H1 (cell line): ENCODE results near the gene NLRP1. TPM values are rescaled to one million over a fixed set of nuclear protein-coding genes. Genes with fewer than 3 reads are reported as not detected.

Experiments
- CTCF ChIA-PET: fragments of 300-600 bp; sonication (Branson Sonifier 250); formaldehyde crosslinking; loops from one replicate; lab custom pipeline; 2021; ENCODE audit not compliant: partially characterized antibody; lab: Charles Lee
- POLR2A ChIA-PET: fragments of 300-600 bp; sonication (Branson Sonifier 250); formaldehyde crosslinking; loops from one replicate; lab custom pipeline; 2021; ENCODE audit warnings: inconsistent platforms; ENCODE audit not compliant: partially characterized antibody; lab: Charles Lee
- DNase-seq, 2 experiments: peaks; one replicate each; pipeline versions ENCODE4 v3.0.0 to v3.0.0-alpha.2; 2010 to 2022; ENCODE audit warnings: low spot score in 2 of 2, low read depth in 1 of 2, mixed read lengths in 1 of 2
- FAIRE-seq: peaks from 2 replicates; lab custom pipeline; 2011; peaks lifted over from hg19 to GRCh38; lab: Jason Lieb, UNC
- H2AFZ ChIP-seq: 2 replicates; pipeline ENCODE4 v1.8.1; 2012; ENCODE audit warnings: low read length, inconsistent platforms
- H2AK5ac ChIP-seq: 2 replicates; pipeline ENCODE4 v1.6.1; 2013; ENCODE audit warnings: low read depth, low read length
- H2BK120ac ChIP-seq: replicated peaks from 2 replicates; pipeline ENCODE3; 2013; ENCODE audit warnings: low read depth, low read length, inconsistent platforms
- H2BK12ac ChIP-seq: 2 replicates; pipeline ENCODE4 v1.6.1; 2013; ENCODE audit warnings: low read depth, low read length
- H2BK15ac ChIP-seq: 2 replicates; pipeline ENCODE4 v1.6.1; 2013; ENCODE audit warnings: low read length
- H2BK20ac ChIP-seq: 2 replicates; pipeline ENCODE4 v1.6.1; 2013; ENCODE audit warnings: low read length
- H2BK5ac ChIP-seq: 2 replicates; pipeline ENCODE4 v1.6.1; 2013; ENCODE audit warnings: low read depth, low read length
- H3K14ac ChIP-seq: 2 replicates; pipeline ENCODE4 v1.6.1; 2013; ENCODE audit warnings: inconsistent platforms; ENCODE audit not compliant: insufficient read length
- H3K18ac ChIP-seq: 2 replicates; pipeline ENCODE4 v1.6.1; 2013; ENCODE audit warnings: low read length; ENCODE audit errors: extremely low read depth
- H3K23ac ChIP-seq: 2 replicates; pipeline ENCODE4 v1.6.1; 2013; ENCODE audit warnings: inconsistent platforms; ENCODE audit not compliant: insufficient read length
- H3K23me2 ChIP-seq: 2 replicates; pipeline ENCODE4 v1.6.1; 2013; ENCODE audit warnings: low read depth, low read length
- H3K27ac ChIP-seq: 2 replicates; pipeline ENCODE4 v1.6.1; 2011; ENCODE audit warnings: low read depth, low read length, inconsistent platforms
- H3K27me3 ChIP-seq, 4 experiments: replicated peaks in 1 of 4; 1 replicate in 1 of 4; 2 replicates in 3 of 4; pipeline versions ENCODE4 v1.6.1 to v1.8.1; 2011 to 2013; ENCODE audit warnings: low read length in 3 of 4, mild to moderate bottlenecking in 3 of 4, inconsistent platforms in 2 of 4, mixed read lengths in 2 of 4, moderate library complexity in 1 of 4; ENCODE audit not compliant: control insufficient read depth in 3 of 4, insufficient read depth in 3 of 4; ENCODE audit errors: extremely low read depth in 1 of 4
- H3K36me3 ChIP-seq, 4 experiments: 2 replicates each; pipeline versions ENCODE4 v1.6.1 to v1.8.1; 2011 to 2013; ENCODE audit warnings: mild to moderate bottlenecking in 4 of 4, low read length in 3 of 4, moderate library complexity in 2 of 4, control low read depth in 1 of 4, inconsistent platforms in 1 of 4; ENCODE audit not compliant: insufficient read depth in 4 of 4, control insufficient read depth in 2 of 4
- H3K4ac ChIP-seq: replicated peaks from 2 replicates; pipeline ENCODE3; 2013; ENCODE audit warnings: low read length, low read depth, mixed read lengths, inconsistent platforms; ENCODE audit not compliant: insufficient read length
- H3K4me1 ChIP-seq, 4 experiments: replicated peaks in 1 of 4; 1 replicate in 1 of 4; 2 replicates in 3 of 4; pipeline versions ENCODE4 v1.6.1 to v1.8.1; 2011 to 2013; ENCODE audit warnings: low read length in 3 of 4, inconsistent platforms in 2 of 4, mixed read lengths in 1 of 4; ENCODE audit not compliant: insufficient read depth in 4 of 4, control insufficient read depth in 3 of 4
- H3K4me2 ChIP-seq, 2 experiments: 2 replicates each; pipeline versions ENCODE4 v1.6.1 to v1.8.1; 2011 to 2013; ENCODE audit warnings: low read depth in 2 of 2, low read length in 2 of 2, control low read depth in 1 of 2, inconsistent platforms in 1 of 2, mild to moderate bottlenecking in 1 of 2; ENCODE audit not compliant: insufficient read depth in 1 of 2
- H3K4me3 ChIP-seq, 4 experiments: fragments of 200-600, 300-600 bp in 1 of 4; sonication (generic), shearing (Covaris generic), sonication (Bioruptor Twin) in 1 of 4; 2 replicates each; pipeline versions ENCODE4 v1.5.1 to v1.8.1; 2011 to 2016; ENCODE audit warnings: low read length in 4 of 4, low read depth in 3 of 4, control low read depth in 2 of 4, inconsistent platforms in 2 of 4, mild to moderate bottlenecking in 2 of 4, mixed read lengths in 1 of 4, moderate library complexity in 1 of 4; ENCODE audit not compliant: insufficient read depth in 2 of 4; ENCODE audit errors: extremely low read depth in 1 of 4
- H3K56ac ChIP-seq: replicated peaks from 2 replicates; pipeline ENCODE3; 2013; ENCODE audit warnings: low read depth, mild to moderate bottlenecking, mixed read lengths, low read length, inconsistent platforms; ENCODE audit not compliant: insufficient read length
- H3K79me1 ChIP-seq: 2 replicates; pipeline ENCODE4 v1.6.1; 2013; ENCODE audit warnings: low read depth, low read length, control low read depth
- H3K79me2 ChIP-seq, 2 experiments: 2 replicates each; pipeline versions ENCODE4 v1.6.1 to v1.8.1; 2012 to 2013; ENCODE audit warnings: low read length in 2 of 2, mild to moderate bottlenecking in 2 of 2, inconsistent platforms in 1 of 2; ENCODE audit not compliant: insufficient read depth in 2 of 2, control insufficient read depth in 1 of 2
- H3K9ac ChIP-seq, 4 experiments: replicated peaks in 1 of 4; 1 replicate in 1 of 4; 2 replicates in 3 of 4; pipeline versions ENCODE4 v1.6.1 to v1.8.1; 2011 to 2013; ENCODE audit warnings: low read depth in 3 of 4, low read length in 3 of 4, control low read depth in 2 of 4, mild to moderate bottlenecking in 2 of 4, moderate library complexity in 2 of 4, inconsistent platforms in 1 of 4; ENCODE audit errors: extremely low read depth in 1 of 4
- H3K9me3 ChIP-seq, 2 experiments: 2 replicates each; pipeline versions ENCODE4 v1.6.1 to v1.8.1; 2012 to 2013; ENCODE audit warnings: mild to moderate bottlenecking in 2 of 2, moderate library complexity in 2 of 2, control low read depth in 1 of 2, inconsistent platforms in 1 of 2, low read depth in 1 of 2, low read length in 1 of 2, mixed read lengths in 1 of 2; ENCODE audit not compliant: insufficient read depth in 2 of 2
- H4K20me1 ChIP-seq, 2 experiments: replicated peaks in 1 of 2; 2 replicates each; pipeline versions ENCODE3 to v1.8.1; 2011 to 2013; ENCODE audit warnings: inconsistent platforms in 2 of 2, low read length in 2 of 2, mild to moderate bottlenecking in 1 of 2; ENCODE audit not compliant: insufficient read depth in 2 of 2, control insufficient read depth in 1 of 2
- H4K5ac ChIP-seq: 2 replicates; pipeline ENCODE4 v1.6.1; 2013; ENCODE audit warnings: low read length, low read depth, mixed read lengths, inconsistent platforms; ENCODE audit not compliant: insufficient read length
- H4K8ac ChIP-seq: 2 replicates; pipeline ENCODE4 v1.8.0; 2013; ENCODE audit warnings: mild to moderate bottlenecking, moderate library complexity, low read length, inconsistent platforms; ENCODE audit not compliant: insufficient read depth; ENCODE audit errors: extremely low read depth
- H4K91ac ChIP-seq: replicated peaks from 2 replicates; pipeline ENCODE3; 2013; ENCODE audit warnings: low read length, mixed read lengths, inconsistent platforms; ENCODE audit not compliant: insufficient read length
- CHD1 ChIP-seq: IDR thresholded peaks from 2 replicates; pipeline ENCODE4 v1.6.1; 2012; ENCODE audit warnings: low read depth, low read length, improper control_type of control experiment
- CREB1 ChIP-seq: IDR thresholded peaks from 2 replicates; pipeline ENCODE4 v1.6.1; 2012; ENCODE audit warnings: inconsistent platforms
- CTBP2 ChIP-seq: IDR thresholded peaks from 2 replicates; pipeline ENCODE4 v1.7.0; 2011; ENCODE audit warnings: borderline replicate concordance, mild to moderate bottlenecking, moderate library complexity, mixed read lengths, low read length; ENCODE audit not compliant: insufficient read depth, insufficient read length
- KDM5A ChIP-seq: fragments of 200-600 bp; IDR thresholded peaks from 2 replicates; pipeline ENCODE4 v1.7.1; 2012; ENCODE audit warnings: mild to moderate bottlenecking, low read length, inconsistent platforms, mixed read lengths
- RFX5 ChIP-seq: IDR thresholded peaks from 2 replicates; pipeline ENCODE4 v1.6.1; 2011; ENCODE audit warnings: low read depth, low read length, improper control_type of control experiment, borderline replicate concordance
- RXRA ChIP-seq: IDR thresholded peaks from 2 replicates; pipeline ENCODE4 v1.6.1; 2011; ENCODE audit warnings: low read depth, mild to moderate bottlenecking, low read length, moderate library complexity; ENCODE audit not compliant: insufficient read depth
- SIRT6 ChIP-seq: IDR thresholded peaks from one replicate; pipeline ENCODE4 v1.7.1; 2012; ENCODE audit warnings: low read length, inconsistent platforms
- SP2 ChIP-seq: IDR thresholded peaks from 2 replicates; pipeline ENCODE4 v1.6.1; 2012; ENCODE audit warnings: mild to moderate bottlenecking, low read length, inconsistent platforms
- SP4 ChIP-seq: IDR thresholded peaks from 2 replicates; pipeline ENCODE4 v1.6.1; 2012; ENCODE audit warnings: low read length, inconsistent platforms
- SRF ChIP-seq: IDR thresholded peaks from 2 replicates; pipeline ENCODE4 v1.6.1; 2011; ENCODE audit warnings: mild to moderate bottlenecking, low read depth, low read length, moderate library complexity
- TAF1 ChIP-seq: IDR thresholded peaks from 2 replicates; pipeline ENCODE4 v1.6.1; 2011; ENCODE audit warnings: mild to moderate bottlenecking, low read depth, low read length
- TBP ChIP-seq: IDR thresholded peaks from 2 replicates; pipeline ENCODE4 v1.6.1; 2011; ENCODE audit warnings: low read depth, low read length, improper control_type of control experiment
- YY1 ChIP-seq: IDR thresholded peaks from 2 replicates; pipeline ENCODE4 v1.6.1; 2011; ENCODE audit warnings: low read depth, mild to moderate bottlenecking, low read length
- WGBS, 2 experiments: shearing (Covaris generic) in 1 of 2; methylation state at CpG; one replicate each; pipeline versions ENCODE4 v1.1.6 to v1.1.7; 2013 to 2015; ENCODE audit warnings: low lambda C conversion rate in 2 of 2, mixed read lengths in 2 of 2, inconsistent platforms in 1 of 2, low coverage in 1 of 2, missing lambda C conversion rate in 1 of 2; ENCODE audit not compliant: insufficient replicate concordance in 2 of 2, insufficient coverage in 1 of 2, insufficient read length in 1 of 2; ENCODE audit errors: extremely low coverage in 1 of 2, missing lambda C conversion rate in 1 of 2; 5-methylcytosine and 5-hydroxymethylcytosine counted together
- polyA plus RNA-seq, 7 experiments: library from polyadenylated mRNA; depleted of rRNA in 3 of 7; stranded (reverse) in 5 of 7; unstranded in 2 of 7; fragments of >200 nt in 5 of 7; fragments of 200-250 nt in 2 of 7; gene quantifications; 1 replicate in 5 of 7; 2 replicates in 1 of 7; 4 replicates in 1 of 7; pipeline versions ENCODE4 v1.2.1 to v1.2.3, GENCODE V29; 2011 to 2013; ENCODE audit warnings: missing spikeins in 2 of 7, mixed read lengths in 2 of 7
- total RNA-seq: library from RNA; stranded (reverse); fragmentation: NEBNext Ultra II Directional; extraction: Animal tissue kit (Norgen Biotek cat#: 25700); gene quantifications from 2 replicates; pipeline ENCODE4 v1.2.1, GENCODE V29; 2021

Gene NLRP1
- total and polyA plus RNA-seq, 2 of the 8 experiments (the other 6 are each of a cell fraction or from before 2014, with no cell fraction given), result 8.6 to 10.4 TPM

GRCh38 chr17:5464717-5465507, 119.4 kb downstream of the NLRP1 start:
- Histone ChIP-seq H3K23me2 (peaks cover 2% of the 10 kb centered on the region; the same call in 1 of the 2 replicates), H3K4me2 (no peak overlapping the region; a peak in 1 of 4 replicates), H3K4me3 (no peak overlapping the region), H3K27ac (no peak overlapping the region), H3K79me2 (peaks cover 46 to 71% of the 10 kb centered on the region in 2 experiments), H3K36me3 (peaks cover 4 to 19% (median 15%) of the 10 kb centered on the region in 4 experiments), H4K91ac (no peak overlapping the region), H2BK5ac (no peak overlapping the region), H3K18ac (no peak overlapping the region), H4K20me1 (peaks cover 13 to 20% of the 10 kb centered on the region in 2 experiments), H3K14ac (no peak overlapping the region), H3K23ac (no peak overlapping the region), H2AK5ac (no peak overlapping the region), H3K9me3 (no peaks in the 10 kb centered on the region), H2BK120ac (no peak overlapping the region), H4K5ac (no peak overlapping the region), H3K27me3 (no peaks in the 10 kb centered on the region), H3K9ac (no peak overlapping the region), H2BK15ac (0 out of 2 replicates have a peak overlapping the region, but pooled peaks have one; percentile 49), H2BK12ac (no peak overlapping the region), H3K79me1 (peaks cover 7% of the 10 kb centered on the region; the same call in 1 of the 2 replicates), H4K8ac (peak overlapping the region; percentile 36; the same call in 1 of the 2 replicates), H2AFZ (no peak overlapping the region), H3K4ac (no peak overlapping the region), H2BK20ac (no peak overlapping the region), H3K4me1 (peaks cover 0 to 9% (median 6%) of the 10 kb centered on the region in 4 experiments; a peak in 3 of 7 replicates), H3K56ac (no peak overlapping the region)
- WGBS, 2 experiments, result 87% methylated on average over 10 of the region's 10 CpGs; no CpG with 5 or more reads in 1 of the 2 experiments
- CTCF ChIA-PET, result interaction anchor here (1.2 kb wide), 1 partner anchor 26 kb away, joined by 4 read pairs; the partner anchor contains the start of gene C1QBP
- TF ChIP-seq SIRT6 (no peak), RFX5 (no peak), TAF1 (no peak), CTBP2 (no peak), TBP (no peak), SP4 (no peak), CHD1 (no peak), KDM5A (no peak), YY1 (no peak), SP2 (no peak), CREB1 (no peak), RXRA (no peak), SRF (no peak)
- DNase-seq (no peak), FAIRE-seq (no peak)
- POLR2A ChIA-PET, result interaction anchor here (0.7 to 3.0 kb wide), 10 partner anchors 22 to 61 kb away, joined by 3 to 14 read pairs (median 3); partner anchors contain the start of genes C1QBP, DERL2, MIS12 and NUP88
